HUES64 (cell line): ENCODE results near the gene DDIT4.

Experiments used
- H3K27ac ChIP-seq: 2 replicates; pipeline ENCODE4 v1.7.0; 2013; ENCODE audit warnings: low read depth, low read length, inconsistent platforms
- H3K27me3 ChIP-seq: 2 replicates; pipeline ENCODE4 v1.6.1; 2013; ENCODE audit warnings: mild to moderate bottlenecking, low read length; ENCODE audit not compliant: insufficient read depth
- H3K36me3 ChIP-seq: 2 replicates; pipeline ENCODE4 v1.6.1; 2013; ENCODE audit warnings: mild to moderate bottlenecking, low read length; ENCODE audit not compliant: insufficient read depth
- H3K4me1 ChIP-seq: 2 replicates; pipeline ENCODE4 v1.6.1; 2013; ENCODE audit warnings: mild to moderate bottlenecking, low read length, moderate library complexity; ENCODE audit not compliant: insufficient read depth
- H3K4me3 ChIP-seq: 2 replicates; pipeline ENCODE4 v1.5.1; 2013; ENCODE audit warnings: mild to moderate bottlenecking, low read length, moderate library complexity
- H3K9ac ChIP-seq: 2 replicates; pipeline ENCODE4 v1.6.1; 2013; ENCODE audit warnings: mild to moderate bottlenecking, low read depth, low read length
- H3K9me3 ChIP-seq: 2 replicates; pipeline ENCODE4 v1.6.1; 2013; ENCODE audit warnings: low read depth, low read length; ENCODE audit not compliant: insufficient read depth
- WGBS: fragments of 150-250, 120-280 bp; methylation state at CpG from one replicate; pipeline ENCODE4 v1.1.7; 2013; ENCODE audit warnings: missing lambda C conversion rate; 5-methylcytosine and 5-hydroxymethylcytosine counted together

The DDIT4 gene

DNA sequence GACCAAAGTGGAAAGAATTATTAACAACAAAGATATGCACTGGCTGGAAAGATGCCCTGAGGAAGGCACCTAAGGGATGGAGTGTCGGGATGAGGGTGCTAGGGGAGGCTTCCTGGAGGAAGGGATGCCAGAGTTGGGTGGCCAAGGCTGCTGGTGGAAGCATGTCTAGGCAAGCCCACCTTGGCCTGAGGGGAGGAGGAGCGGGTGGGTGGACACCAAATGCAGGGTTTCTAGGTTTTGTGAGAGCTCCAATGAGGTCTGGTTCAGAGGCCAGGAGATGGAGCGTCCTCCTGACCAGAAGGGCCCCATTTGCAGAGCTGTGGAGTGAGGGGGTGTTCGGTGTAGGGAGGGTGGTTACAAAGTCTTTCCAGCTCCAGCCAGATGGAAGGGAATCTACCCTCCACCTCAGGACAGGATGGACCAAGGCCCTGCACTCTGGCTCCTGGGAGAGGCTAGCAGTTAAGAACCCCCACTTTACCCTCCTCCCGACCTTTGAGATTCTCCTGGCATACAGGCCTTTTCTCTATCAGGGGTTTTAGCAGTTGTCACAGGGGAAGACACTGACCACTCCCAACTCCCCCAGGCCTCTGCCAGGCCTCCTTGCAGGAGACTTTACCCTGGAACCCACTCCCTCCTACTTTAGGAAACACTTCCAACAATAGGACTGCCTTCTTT, 3.0 kb upstream of the DDIT4 start:
- no peaks in the 10 kb centered on the region for H3K9me3 ChIP-seq
- no peak overlapping the region for H3K9ac ChIP-seq
- no peaks in the 10 kb centered on the region for H3K27me3 ChIP-seq
- no peak overlapping the region for H3K27ac ChIP-seq
- H3K4me1 ChIP-seq, result peaks cover 22% of the 10 kb centered on the region
- no peak overlapping the region for H3K4me3 ChIP-seq
- peaks cover 10% of the 10 kb centered on the region for H3K36me3 ChIP-seq
- WGBS, result 91% methylated on average over 5 of the region's 5 CpGs

DNA sequence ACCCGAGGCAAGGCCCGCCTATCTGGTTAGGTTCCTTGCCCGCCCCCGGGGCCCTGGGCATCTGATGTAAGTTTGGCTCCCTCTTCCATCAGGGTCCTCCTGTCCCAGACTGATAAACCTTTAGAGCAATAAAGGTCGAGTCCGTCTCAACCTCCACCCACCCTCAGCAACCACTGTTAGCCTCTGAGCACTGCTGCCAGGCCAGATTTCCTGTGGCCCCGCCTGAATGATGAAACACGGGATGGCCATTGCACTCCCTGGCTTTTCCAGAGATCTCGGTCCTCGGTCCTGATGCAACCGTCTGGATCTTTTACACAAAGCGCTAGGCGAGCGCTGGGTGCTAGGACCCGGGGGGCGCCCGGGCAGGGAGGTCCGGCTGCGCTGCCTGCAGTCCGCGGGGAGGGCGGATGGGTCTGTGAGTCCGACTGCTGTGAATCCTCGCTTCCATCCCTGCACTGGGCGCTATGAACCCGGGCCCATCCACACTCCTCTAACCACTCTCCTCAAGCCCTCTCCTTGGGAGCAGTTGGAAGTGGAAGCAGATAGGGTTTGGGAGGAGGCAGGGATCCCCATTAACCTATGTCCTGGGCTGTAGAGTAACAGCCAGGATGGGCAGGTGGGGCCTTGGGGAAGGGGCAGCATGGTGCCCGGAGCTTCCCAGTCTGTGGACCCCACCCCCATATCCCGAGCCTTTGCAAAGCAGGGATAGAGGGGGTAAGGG, 875 bp upstream of the DDIT4 start:
- Histone ChIP-seq H3K9me3 (no peaks in the 10 kb centered on the region), H3K4me1 (peaks cover 14% of the 10 kb centered on the region), H3K9ac (peak overlapping the region; percentile 85), H3K4me3 (peak overlapping the region; percentile 82), H3K27me3 (no peaks in the 10 kb centered on the region), H3K36me3 (peaks cover 14% of the 10 kb centered on the region), H3K27ac (peak overlapping the region; percentile 95)
- 3% methylated on average over 24 of the region's 28 CpGs for WGBS

DNA sequence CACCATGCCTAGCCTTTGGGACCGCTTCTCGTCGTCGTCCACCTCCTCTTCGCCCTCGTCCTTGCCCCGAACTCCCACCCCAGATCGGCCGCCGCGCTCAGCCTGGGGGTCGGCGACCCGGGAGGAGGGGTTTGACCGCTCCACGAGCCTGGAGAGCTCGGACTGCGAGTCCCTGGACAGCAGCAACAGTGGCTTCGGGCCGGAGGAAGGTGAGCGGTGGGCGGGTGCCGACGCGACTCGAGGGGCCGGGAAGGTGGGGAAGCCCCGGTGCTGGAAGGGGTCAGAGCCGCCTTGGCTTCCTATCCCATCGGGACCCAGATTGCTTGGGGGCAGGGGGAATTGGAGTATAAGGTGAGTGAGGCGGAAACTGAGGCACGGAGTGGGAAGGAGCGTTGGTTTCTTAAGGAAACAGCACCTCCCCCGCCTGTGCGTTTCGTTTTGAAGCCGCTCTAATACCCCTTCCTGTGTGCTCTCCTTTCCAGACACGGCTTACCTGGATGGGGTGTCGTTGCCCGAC, 547 bp downstream of the DDIT4 start:
- H3K4me3 ChIP-seq, result peak overlapping the region; percentile 82
- peak overlapping the region; percentile 69 for H3K9ac ChIP-seq
- 2% methylated on average over 40 of the region's 40 CpGs for WGBS
- H3K27me3 ChIP-seq, result no peaks in the 10 kb centered on the region
- H3K27ac ChIP-seq, result no peak overlapping the region; the same call in 1 of the 2 replicates
- H3K4me1 ChIP-seq, result peaks cover 12% of the 10 kb centered on the region
- peaks cover 14% of the 10 kb centered on the region for H3K36me3 ChIP-seq
- H3K9me3 ChIP-seq, result no peaks in the 10 kb centered on the region

DNA sequence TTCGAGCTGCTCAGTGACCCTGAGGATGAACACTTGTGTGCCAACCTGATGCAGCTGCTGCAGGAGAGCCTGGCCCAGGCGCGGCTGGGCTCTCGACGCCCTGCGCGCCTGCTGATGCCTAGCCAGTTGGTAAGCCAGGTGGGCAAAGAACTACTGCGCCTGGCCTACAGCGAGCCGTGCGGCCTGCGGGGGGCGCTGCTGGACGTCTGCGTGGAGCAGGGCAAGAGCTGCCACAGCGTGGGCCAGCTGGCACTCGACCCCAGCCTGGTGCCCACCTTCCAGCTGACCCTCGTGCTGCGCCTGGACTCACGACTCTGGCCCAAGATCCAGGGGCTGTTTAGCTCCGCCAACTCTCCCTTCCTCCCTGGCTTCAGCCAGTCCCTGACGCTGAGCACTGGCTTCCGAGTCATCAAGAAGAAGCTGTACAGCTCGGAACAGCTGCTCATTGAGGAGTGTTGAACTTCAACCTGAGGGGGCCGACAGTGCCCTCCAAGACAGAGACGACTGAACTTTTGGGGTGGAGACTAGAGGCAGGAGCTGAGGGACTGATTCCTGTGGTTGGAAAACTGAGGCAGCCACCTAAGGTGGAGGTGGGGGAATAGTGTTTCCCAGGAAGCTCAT, 1.1 kb downstream of the DDIT4 start:
- Histone ChIP-seq H3K9me3 (no peaks in the 10 kb centered on the region), H3K36me3 (peaks cover 14% of the 10 kb centered on the region), H3K27ac (no peak overlapping the region), H3K9ac (peak overlapping the region; percentile 69), H3K27me3 (no peaks in the 10 kb centered on the region), H3K4me1 (peaks cover 12% of the 10 kb centered on the region), H3K4me3 (peak overlapping the region; percentile 82)
- 49% methylated on average over 26 of the region's 26 CpGs for WGBS

DNA sequence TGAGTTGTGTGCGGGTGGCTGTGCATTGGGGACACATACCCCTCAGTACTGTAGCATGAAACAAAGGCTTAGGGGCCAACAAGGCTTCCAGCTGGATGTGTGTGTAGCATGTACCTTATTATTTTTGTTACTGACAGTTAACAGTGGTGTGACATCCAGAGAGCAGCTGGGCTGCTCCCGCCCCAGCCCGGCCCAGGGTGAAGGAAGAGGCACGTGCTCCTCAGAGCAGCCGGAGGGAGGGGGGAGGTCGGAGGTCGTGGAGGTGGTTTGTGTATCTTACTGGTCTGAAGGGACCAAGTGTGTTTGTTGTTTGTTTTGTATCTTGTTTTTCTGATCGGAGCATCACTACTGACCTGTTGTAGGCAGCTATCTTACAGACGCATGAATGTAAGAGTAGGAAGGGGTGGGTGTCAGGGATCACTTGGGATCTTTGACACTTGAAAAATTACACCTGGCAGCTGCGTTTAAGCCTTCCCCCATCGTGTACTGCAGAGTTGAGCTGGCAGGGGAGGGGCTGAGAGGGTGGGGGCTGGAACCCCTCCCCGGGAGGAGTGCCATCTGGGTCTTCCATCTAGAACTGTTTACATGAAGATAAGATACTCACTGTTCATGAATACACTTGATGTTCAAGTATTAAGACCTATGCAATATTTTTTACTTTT, 1.8 kb downstream of the DDIT4 start:
- 74% methylated on average over 11 of the region's 12 CpGs for WGBS
- Histone ChIP-seq H3K4me1 (peaks cover 12% of the 10 kb centered on the region), H3K27ac (no peak overlapping the region), H3K9ac (no peak overlapping the region), H3K9me3 (no peaks in the 10 kb centered on the region), H3K36me3 (peaks cover 14% of the 10 kb centered on the region), H3K4me3 (peak overlapping the region; percentile 82), H3K27me3 (no peaks in the 10 kb centered on the region)

DNA sequence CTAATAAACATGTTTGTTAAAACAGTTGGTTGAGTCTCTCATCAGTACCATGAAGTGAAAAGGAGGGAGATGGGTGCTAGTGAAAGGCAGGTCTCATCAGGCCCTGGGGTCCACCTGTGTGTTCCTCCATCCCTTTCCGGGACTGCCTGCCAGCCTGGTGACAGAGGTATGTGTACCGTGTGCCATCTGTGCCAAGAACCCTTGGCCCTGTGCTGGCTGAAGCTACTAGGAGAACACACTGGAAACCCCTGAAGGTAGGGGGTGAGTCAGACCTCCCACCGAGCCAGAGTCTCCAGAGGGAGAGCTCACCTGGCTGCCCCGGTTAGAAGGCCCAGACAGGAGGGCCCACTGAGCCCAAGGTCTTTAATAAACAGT, 2.3 kb downstream of the DDIT4 start:
- Histone ChIP-seq H3K9ac (no peak overlapping the region), H3K36me3 (peaks cover 14% of the 10 kb centered on the region), H3K27ac (no peak overlapping the region; the same call in 1 of the 2 replicates), H3K27me3 (no peaks in the 10 kb centered on the region), H3K4me1 (peaks cover 12% of the 10 kb centered on the region), H3K4me3 (peak overlapping the region; percentile 82), H3K9me3 (no peaks in the 10 kb centered on the region)
- 86% methylated on average over 4 of the region's 4 CpGs for WGBS

DNA sequence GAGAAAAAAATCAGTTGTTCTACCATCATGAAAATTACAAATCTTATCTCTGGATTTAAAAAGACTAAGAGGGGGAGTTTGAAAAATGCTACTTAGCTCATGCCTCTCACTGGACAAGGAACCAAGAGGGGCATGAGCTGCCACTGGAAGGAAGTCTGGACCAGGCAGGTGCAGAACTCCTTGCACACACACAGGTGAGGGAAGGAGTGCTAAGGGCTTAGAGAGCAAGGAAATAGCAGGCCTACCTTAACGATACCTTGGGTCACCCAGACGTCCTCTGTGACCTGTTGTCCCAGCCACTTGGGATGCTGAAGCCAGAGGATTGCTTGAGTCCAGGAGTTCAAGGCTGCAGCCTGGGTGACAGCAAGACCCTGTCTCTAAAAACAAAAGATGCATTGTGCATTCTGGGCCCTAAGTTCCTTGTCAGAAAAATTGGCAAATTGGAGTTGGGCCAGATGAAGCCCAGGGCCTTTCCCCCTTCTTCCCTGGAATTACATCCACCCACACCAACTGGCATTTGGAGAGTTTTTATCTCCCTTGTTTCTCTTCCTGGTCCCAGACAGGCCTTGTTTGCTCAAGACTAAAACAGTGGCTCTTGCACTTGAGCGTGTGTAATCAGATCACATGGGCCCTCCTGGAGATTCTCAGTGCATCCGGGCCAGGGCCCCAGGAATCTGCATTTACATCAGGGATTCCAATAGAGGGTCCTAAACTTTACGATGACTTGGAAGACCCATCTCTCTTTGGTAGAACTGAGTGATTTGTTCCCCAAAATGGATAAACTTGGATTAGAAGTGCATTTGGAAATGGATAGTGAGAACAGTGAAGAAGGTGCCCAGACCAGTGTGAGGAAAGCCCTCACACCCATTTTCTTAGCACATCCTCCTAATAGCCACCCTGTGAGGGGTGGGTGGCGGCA, 3.0 kb downstream of the DDIT4 start:
- Histone ChIP-seq H3K4me3 (no peak overlapping the region), H3K9ac (no peak overlapping the region), H3K27ac (no peak overlapping the region; the same call in 1 of the 2 replicates), H3K27me3 (no peaks in the 10 kb centered on the region), H3K36me3 (peaks cover 14% of the 10 kb centered on the region), H3K4me1 (peaks cover 12% of the 10 kb centered on the region), H3K9me3 (no peaks in the 10 kb centered on the region)
- WGBS, result 86% methylated on average over 6 of the region's 6 CpGs

DNA sequence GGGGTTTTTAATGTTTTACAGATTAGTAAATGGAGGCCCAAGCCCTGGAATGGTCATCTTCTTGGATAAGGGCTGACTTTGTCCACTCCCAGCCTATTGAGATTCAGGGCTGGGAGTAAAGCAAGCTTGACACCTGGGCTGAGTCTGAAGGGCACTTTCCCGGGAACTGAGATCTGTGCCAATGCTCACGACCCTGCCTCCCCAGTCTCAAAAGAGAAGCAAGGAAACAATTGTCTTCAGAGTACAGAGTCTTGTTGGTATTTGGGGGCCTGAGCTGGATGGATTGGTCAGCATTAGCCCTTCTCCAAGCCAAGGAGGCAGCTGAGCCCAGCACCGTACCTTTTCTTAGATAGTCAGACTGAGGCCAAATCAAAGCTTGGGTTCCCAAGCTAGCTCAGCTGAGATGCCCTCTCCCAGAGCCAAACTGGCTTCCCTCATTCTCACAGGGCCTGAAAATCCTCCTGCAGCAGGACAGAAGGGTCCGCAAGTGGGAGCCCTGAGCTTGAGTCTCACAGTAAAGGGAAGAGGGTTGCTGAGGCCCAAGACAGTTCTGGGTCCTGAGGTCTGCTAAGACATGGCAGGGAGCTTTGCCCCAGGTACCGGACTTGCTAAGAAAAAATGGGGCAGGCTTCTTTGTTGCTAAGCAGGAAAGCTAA, 3.7 kb downstream of the DDIT4 start:
- no peak overlapping the region for H3K4me3 ChIP-seq
- WGBS, result 93% methylated on average over 5 of the region's 5 CpGs

DNA sequence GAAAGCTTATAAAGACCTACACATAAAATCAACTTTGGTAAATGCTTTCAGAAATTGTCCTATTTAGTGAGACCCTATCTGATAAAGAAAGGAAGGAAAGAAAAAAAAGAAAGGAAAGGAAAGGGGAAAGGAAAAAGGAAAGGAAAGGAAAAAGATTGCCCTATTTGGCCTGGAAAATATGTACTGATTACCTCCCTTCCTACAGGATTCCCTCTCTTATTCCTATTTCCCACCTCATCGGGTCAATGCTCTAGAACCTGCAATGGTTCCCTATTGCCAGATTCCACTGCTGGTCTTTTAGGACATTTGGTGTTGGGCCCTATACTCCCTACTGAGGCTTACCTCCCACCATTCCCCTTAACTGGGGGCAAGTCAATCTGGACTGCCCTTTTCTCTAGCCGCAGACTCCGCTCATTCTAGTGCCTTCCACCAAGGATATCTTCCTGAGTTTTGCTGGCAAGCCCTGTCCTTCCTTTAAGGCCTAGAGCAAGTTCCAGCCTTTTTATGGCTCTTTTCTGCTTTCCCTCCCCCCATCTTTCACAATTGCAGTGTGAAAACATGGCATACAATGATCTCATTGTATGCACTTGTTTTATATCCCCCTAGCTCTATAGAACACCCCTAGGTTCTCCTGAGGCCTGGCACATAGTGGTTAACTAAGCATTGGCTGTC, 4.4 kb downstream of the DDIT4 start:
- no peak overlapping the region for H3K27ac ChIP-seq
- 97% methylated on average over 3 of the region's 3 CpGs for WGBS
- H3K36me3 ChIP-seq, result peaks cover 14% of the 10 kb centered on the region
- H3K9me3 ChIP-seq, result no peaks in the 10 kb centered on the region
- H3K4me3 ChIP-seq, result no peak overlapping the region
- no peak overlapping the region for H3K9ac ChIP-seq
- peaks cover 4% of the 10 kb centered on the region for H3K4me1 ChIP-seq
- H3K27me3 ChIP-seq, result no peaks in the 10 kb centered on the region

More for the DNA sequence above, 3.7 kb downstream of the DDIT4 start:
- Histone ChIP-seq H3K4me1 (peaks cover 7% of the 10 kb centered on the region), H3K27me3 (no peaks in the 10 kb centered on the region), H3K27ac (no peak overlapping the region), H3K9ac (no peak overlapping the region), H3K9me3 (no peaks in the 10 kb centered on the region), H3K36me3 (peaks cover 14% of the 10 kb centered on the region)
